ENCODE results near the gene GLIS1.

GLIS1 gene

GRCh38 chr1:53517821-53518352 lies 221.1 kb downstream of the GLIS1 start:
- FAIRE-seq: no peak

GRCh38 chr1:53517109-53517508 lies 221.9 kb downstream of the GLIS1 start:
- FAIRE-seq: no peak

DNA sequence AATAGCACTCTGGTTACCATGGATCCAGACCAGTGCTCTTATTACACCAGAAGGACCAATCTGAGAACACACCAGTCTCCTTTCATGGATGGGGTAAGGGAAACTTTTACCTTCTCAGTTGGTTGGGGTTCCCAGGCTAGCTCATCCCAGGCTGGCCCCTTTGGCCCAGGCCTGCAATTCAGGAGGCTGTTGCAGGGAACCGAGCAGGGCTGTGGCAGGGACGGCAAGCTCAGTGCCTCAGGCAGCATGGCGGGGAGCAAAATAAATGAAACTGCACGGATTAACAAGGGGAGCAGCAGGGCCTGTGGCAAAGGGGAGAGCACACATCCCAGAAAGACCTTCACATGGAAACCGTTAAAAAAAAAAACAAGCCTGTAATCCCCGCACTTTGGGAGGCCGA lies 222.8 kb downstream of the GLIS1 start:
- no peak for FAIRE-seq

DNA sequence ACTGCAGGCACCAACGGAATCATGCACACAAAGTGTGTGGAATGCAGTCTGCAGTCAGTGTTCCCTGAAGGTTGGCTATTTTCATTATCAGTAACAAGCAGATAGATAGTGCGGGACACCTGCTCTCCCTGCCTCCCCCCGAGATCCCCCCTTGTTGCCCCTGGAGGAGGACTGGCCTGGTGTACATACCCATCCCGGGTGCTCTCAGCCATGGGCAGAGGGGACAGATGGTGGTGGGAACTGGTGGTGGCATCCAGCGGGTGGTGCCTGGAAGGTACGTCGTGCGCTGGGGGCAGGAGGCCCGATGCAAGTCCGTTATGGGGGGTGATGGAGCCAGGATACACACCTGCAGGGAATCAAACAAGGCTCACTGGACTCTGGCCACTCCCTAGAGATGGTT lies 224.5 kb downstream of the GLIS1 start:
- FAIRE-seq: no peak

GRCh38 chr1:53513846-53514245 lies 225.1 kb downstream of the GLIS1 start:
- FAIRE-seq: no peak

DNA sequence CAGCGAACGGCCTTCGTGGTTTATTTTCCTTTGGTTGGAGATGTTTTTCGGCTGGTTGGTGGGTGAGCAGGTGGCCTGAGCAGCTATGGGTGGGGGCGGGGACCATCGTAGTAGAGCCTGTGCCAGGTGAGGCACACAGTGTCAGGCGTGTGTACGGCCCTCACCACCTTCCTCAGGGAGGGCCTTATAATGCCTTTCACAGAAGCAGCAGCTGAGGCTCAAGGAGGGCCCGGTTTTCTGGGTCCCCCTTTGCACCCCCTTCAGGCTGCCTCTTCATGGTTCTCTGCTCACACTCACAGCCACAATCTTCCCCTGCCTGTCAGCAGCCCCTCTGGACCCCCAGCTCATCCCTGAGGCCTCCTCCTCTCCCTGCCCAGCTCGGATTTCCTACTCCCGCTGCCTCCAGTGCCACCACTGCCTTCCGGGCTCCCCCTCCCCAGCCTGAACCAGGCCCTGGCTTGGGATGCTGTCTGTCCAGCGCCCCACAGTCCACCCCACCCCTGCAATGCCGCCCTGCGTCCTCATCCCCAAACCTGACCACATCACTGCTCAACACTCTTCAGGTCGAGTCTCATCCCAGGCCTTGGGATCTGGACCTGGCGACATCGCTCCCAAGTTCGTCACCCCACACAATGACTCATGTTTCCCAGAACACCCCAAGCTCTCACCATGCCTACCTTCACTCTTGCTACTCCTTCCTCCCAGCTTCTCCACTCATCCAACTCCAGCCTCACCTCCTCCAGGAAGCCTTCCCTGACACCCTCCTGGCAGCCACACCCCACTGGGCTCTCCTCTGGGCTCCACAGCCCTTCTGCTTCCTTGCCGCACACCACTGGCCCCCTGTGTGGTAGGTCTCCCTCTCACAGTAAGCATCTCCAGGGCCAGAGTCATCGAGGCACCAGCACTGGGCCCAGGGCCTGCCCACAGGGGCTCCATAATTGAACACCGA lies 225.9 kb downstream of the GLIS1 start:
- FAIRE-seq: no peak

DNA sequence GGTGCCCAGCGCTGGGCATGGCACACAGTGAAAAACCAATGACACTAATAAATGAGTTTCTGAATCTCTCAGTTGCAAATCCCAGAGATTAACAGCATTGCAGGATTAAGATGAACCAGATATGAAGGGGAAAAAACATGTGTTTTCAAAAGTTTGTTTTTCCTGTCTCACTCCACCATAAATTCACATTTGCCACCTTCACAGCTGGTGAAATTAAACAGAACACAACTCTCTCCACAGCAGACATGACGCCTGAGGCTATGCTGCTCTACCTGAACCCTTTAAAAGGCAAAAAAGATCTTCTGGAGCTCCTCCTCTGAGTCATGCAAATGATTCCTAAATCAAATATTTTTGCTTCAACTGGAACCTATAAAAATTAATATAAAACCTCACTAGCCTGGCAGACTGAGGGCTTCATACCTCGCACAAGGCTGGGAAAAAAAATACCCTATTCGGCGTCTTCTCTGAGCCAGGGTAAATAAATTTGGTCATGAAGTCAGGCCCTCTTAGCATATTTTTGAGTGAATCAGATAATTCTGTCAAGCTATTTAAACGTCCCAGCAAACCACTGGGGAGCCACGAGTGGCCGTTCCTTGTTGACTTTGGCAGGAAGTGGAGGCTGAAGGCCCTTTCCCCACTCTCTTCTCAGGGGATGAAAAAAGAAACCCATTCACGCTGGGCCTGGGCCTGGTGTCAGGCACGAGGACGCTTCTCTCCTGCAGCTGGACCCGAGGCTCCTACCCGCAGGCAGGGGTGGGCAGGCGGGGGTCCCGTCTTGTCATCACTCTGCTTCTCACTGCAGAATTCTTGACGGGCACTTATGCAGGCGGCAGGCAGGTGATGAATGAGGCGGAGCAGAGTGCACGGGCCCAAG lies 226.8 kb downstream of the GLIS1 start:
- FAIRE-seq: no peak

DNA sequence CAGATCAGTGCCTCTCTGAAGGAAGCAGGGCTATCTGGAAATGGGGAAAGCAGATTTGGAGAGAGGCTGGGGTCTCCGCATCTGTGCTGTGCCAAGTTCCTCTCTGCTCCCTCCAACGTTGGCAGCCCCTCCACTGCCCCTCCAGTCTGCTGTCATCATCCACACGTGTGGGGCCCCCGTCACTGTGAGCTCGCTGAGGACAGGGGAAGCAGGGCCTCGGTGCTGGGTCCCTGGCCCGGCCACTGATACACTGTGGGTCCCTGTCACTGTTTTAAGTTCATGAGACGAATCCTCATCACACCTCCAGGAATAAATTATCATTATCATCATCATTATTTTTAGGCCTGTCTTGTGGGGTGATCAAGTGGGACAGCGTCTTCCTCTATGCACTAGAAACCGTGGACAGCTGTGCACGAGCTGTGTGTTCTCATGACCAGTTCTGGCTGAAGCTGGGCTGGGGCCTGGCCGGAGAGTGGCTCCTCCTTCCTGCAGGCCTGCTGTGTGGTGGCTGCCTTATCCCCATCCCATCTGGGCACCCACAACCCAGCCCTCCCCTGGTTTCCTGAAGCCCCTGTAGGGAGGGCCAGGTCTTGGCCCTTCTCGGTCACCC lies 227.5 kb downstream of the GLIS1 start:
- no peak for FAIRE-seq

- FAIRE-seq: no peak
Observed at GRCh38 chr1:53510215-53510614, 228.7 kb downstream of the GLIS1 start.

GRCh38 chr1:53509775-53510174 lies 229.2 kb downstream of the GLIS1 start:
- no peak for FAIRE-seq

- no peak for FAIRE-seq
Observed at GRCh38 chr1:53508991-53509666, 229.8 kb downstream of the GLIS1 start.

DNA sequence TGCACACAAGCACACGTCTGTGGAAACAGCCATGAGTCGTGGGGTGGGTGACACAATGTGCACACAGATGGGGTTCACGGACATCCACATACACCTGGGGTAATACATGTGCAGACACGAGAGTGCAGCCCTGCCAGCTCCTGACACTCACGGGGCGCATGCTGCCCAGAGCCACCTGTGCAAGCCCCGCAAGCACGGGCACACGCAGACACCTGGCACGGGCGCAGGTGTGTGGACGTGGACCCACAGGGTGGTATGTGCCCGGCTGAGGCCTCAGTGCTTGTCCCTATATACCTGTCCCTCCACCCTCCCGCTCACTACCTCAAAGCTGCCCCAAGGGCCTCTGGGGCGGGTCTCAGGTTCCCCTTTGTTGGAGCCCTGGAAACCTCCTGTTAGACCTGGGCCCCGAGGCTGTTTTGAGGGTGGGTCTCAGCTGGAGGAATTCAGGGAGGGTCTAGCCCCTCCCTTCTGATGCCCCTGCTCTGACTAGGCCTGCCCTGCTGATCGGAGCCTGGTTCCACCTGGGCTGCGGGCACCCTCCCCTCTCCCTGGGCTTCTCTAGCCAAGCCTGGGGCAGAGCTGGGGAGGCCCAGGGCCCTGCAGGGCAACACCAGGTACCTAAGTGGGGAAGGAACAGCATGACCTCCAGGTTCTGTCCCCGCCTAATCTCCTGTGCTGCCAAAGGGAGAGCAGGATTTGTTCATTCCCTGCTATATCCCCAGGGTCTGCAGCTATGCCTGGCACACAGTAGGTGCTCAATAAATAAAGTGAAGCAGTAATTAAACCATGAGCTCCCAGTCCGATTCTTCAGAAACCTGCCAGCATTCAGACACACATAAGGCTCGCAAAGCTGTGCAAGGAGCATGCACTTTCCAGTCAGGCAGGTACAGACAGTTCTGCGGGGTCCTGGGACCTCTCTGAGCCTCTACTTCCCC lies 230.6 kb downstream of the GLIS1 start:
- FAIRE-seq: no peak

GRCh38 chr1:53507116-53507820 lies 231.7 kb downstream of the GLIS1 start:
- no peak for FAIRE-seq

GRCh38 chr1:53506355-53507050 lies 232.5 kb downstream of the GLIS1 start:
- FAIRE-seq: no peak

DNA sequence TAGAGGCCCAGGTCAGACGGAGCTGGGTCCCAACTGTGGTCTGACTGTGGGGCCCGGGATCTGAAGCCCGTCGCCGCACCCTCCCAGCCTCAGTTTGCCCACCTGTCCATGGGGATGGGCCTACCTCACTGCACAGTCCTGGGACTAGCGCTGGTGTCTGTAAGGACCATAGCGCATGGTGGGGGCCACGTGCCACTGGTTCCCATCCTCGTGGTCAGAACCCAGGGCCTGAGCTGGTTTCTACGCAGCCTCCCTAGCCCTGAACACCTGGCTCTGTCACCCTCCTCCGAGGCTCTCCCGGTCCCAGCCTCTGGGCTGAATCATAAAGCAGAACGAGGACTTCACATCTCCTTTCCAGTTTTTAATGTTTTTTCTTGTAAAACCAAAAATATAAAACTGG lies 233.1 kb downstream of the GLIS1 start:
- FAIRE-seq: no peak

DNA sequence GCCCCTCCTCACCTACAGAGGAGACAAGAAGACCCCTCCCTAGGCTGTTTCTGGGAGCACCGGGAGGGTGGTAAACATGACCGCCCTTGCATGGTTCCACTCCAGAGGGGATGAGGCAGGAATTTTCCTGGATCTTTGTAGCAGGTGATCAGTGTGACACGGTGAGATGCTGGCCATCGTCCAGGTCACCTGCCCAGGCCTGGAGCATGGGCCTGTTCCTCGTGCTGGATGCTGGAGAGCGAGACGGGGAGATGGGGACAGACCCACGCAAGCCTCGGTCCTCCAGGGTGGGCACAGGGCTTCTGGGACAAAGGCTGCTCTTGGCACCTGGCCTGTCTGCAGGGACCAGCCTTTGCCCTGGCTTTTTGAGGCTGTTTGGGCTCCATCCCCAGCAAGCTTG lies 233.6 kb downstream of the GLIS1 start:
- no peak for FAIRE-seq

- no peak for FAIRE-seq
Observed at GRCh38 chr1:53504901-53505300, 234.1 kb downstream of the GLIS1 start.

- no peak for FAIRE-seq
Observed at GRCh38 chr1:53503433-53504217, 235.3 kb downstream of the GLIS1 start.
